GM23248 (cell line): Measurements from ENCODE around the gene PPP1R3E.

Experiments used
- EZH2 ChIP-seq: fragments of 200-600 bp; sonication (generic); IDR thresholded peaks from 2 replicates; pipeline ENCODE4 v1.6.1; 2018; ENCODE audit warnings: antibody characterized with exemption, mild to moderate bottlenecking; ENCODE audit not compliant: insufficient read depth, poor library complexity, severe bottlenecking
- EZH2phosphoT487 ChIP-seq: fragments of 200-600 bp; sonication (generic); IDR thresholded peaks from 2 replicates; pipeline ENCODE4 v1.6.1; 2018; ENCODE audit warnings: antibody characterized with exemption, moderate library complexity, mild to moderate bottlenecking, low read depth; ENCODE audit not compliant: insufficient read depth

GRCh38 chr14:23259426-23259825 lies 43.2 kb downstream of the PPP1R3E start:
- TF ChIP-seq EZH2 = no peak
- TF ChIP-seq EZH2phosphoT487 = no peak
